C4-2B (cell line): Measurements from ENCODE around the gene C1orf50.
"Not testable (repeated sequence)": the region's sequence is repeated elsewhere in the genome, so short reads cannot be mapped to it uniquely, and the experiment has no call there.

Experiments used
- H3K27ac ChIP-seq: fragments of 450-650 bp; 2 replicates; pipeline ENCODE4 v1.5.1; 2017
- ZFX ChIP-seq: fragments of 450-650 bp; IDR thresholded peaks from 2 replicates; pipeline ENCODE4 v1.6.1; 2017
- TF ChIP-seq, protein P1 (sequence below): fragments of 450-650 bp; conservative IDR thresholded peaks from 2 replicates; pipeline ENCODE4 v1.5.1; 2017; ENCODE audit warnings: mild to moderate bottlenecking

C1orf50 gene

GRCh38 chr1:42766741-42767509, at the start of gene C1orf50, which contains the start of gene P3H1:
Gene C1orf50 (plus strand): TSS chr1:42767249. CDS start chr1:42767312, 63 bp downstream.
Gene P3H1 (minus strand): TSS chr1:42767028. CDS start chr1:42766971, 57 bp downstream.
- TF ChIP-seq, protein P1, sequence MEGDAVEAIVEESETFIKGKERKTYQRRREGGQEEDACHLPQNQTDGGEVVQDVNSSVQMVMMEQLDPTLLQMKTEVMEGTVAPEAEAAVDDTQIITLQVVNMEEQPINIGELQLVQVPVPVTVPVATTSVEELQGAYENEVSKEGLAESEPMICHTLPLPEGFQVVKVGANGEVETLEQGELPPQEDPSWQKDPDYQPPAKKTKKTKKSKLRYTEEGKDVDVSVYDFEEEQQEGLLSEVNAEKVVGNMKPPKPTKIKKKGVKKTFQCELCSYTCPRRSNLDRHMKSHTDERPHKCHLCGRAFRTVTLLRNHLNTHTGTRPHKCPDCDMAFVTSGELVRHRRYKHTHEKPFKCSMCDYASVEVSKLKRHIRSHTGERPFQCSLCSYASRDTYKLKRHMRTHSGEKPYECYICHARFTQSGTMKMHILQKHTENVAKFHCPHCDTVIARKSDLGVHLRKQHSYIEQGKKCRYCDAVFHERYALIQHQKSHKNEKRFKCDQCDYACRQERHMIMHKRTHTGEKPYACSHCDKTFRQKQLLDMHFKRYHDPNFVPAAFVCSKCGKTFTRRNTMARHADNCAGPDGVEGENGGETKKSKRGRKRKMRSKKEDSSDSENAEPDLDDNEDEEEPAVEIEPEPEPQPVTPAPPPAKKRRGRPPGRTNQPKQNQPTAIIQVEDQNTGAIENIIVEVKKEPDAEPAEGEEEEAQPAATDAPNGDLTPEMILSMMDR, result no peak
- peak; percentile 38; the same call in 1 of the 2 replicates for TF ChIP-seq ZFX
- peak within 1 kb of the TSS; percentile 92 for H3K27ac ChIP-seq

- H3K27ac ChIP-seq, result no peak overlapping the region
- no peak for TF ChIP-seq ZFX
- TF ChIP-seq, protein P1, result no peak
Observed at GRCh38 chr1:42720868-42721267, 46.2 kb upstream of the C1orf50 start.

DNA sequence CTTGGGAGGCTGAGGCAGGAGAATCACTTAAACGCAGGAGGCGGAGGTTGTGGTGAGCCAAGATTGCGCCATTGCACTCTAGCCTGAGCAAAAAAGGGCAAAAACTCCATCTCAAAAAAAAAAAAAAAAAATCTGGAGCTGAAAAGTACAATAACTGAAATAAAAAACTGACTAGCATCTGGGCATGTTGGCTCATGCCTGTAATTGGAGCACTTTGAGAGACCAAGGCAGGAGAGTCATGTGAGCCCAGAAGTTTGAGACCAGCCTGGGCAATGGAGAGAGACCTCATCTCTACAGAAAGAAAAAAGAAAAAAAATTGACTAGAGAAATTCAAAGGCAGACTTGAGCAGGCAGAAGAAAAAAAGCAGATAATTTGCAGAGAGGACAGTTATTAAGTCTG, 45.1 kb upstream of the C1orf50 start:
- H3K27ac ChIP-seq, result no peak overlapping the region
- no peak for TF ChIP-seq ZFX
- TF ChIP-seq, protein P1, result no peak

DNA sequence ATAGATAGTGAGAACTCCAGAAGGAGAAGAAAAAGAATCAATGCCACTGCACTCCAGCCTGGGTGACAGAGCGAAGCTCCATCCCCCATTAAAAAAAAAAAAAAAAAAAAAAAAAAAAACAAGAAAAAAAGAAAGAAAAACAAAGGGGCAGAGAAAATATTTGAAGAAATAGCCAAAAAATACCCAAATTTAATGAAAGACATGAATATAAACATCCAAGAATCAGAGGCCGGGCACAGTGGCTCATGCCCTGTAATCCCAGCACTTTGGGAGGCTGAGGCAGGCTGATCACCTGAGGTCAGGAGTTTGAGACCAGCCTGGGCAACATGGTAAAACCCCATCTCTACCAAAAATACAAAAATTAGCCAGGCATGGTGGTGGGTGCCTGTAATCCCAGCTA, 44.6 kb upstream of the C1orf50 start:
- H3K27ac ChIP-seq, result not testable (repeated sequence)

- TF ChIP-seq, protein P1, result no peak
- TF ChIP-seq ZFX, result no peak
Observed at GRCh38 chr1:42723511-42723910, 43.5 kb upstream of the C1orf50 start.

DNA sequence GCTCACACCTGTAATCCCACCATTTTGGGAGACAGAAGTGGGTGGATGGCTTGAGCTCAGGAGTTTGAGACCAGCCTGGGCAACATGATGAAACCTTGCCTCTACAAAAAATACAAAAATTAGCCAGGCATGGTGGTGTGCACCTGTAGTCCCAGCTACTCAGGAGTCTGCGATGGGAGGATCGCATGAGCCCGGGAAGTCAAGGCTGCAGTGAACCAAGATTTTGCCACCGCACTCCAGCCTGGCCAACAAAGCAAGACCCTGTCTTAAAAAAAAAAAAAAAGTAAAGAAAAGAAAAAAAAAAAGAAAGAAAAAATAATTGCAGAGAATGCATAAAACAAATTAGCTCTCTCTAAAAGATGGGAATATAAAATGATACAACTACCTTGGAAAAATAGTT, 41.2 kb upstream of the C1orf50 start:
- H3K27ac ChIP-seq, result not testable (repeated sequence)

More at GRCh38 chr1:42723511-42723910, 43.5 kb upstream of the C1orf50 start:
- no peak overlapping the region for H3K27ac ChIP-seq

DNA sequence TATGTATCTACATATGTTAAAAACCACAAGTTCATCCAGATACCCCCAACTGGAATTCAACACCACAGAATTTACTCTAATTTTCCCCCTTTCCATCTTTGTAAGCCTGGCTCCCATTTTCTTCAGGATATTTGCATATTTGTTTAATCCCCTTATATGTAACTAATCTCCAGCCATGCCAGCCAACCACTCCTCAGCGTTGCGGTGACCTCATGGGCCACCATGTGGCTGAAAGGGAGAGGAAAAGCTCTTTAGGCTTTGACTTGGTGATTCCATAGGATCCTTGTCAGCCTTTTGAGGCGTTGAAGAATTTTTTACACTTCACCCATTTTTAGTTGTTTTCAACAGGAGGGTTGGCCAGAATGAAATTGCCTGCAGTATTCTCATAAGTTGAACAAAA, 37.0 kb upstream of the C1orf50 start:
- TF ChIP-seq, protein P1, result no peak
- TF ChIP-seq ZFX, result no peak
- H3K27ac ChIP-seq, result no peak overlapping the region

- TF ChIP-seq, protein P1, result peak; percentile 62
- TF ChIP-seq ZFX, result no peak
- H3K27ac ChIP-seq, result no peak overlapping the region
Observed at GRCh38 chr1:42730988-42731387, 36.1 kb upstream of the C1orf50 start.
